SHP77 treated with DMSO at 0.1 percent for 48 hours (cell line): ENCODE data around the gene PTPRD.

Experiments
- DNase-seq: peaks from one replicate; lab custom pipeline; 2025; lab: John Stamatoyannopoulos, UW

Gene PTPRD

GRCh38 chr9:8494571-8494970, 2118.2 kb downstream of the PTPRD start:
- DNase-seq = no peak

- no peak for DNase-seq
These were observed 2120.1 kb downstream of the PTPRD start for GRCh38 chr9:8492679-8493078.

GRCh38 chr9:8492024-8492423, 2120.8 kb downstream of the PTPRD start:
- DNase-seq = no peak

- DNase-seq = no peak
These were observed 2121.2 kb downstream of the PTPRD start for GRCh38 chr9:8491563-8491962.

- no peak for DNase-seq
These were observed 2123.0 kb downstream of the PTPRD start for GRCh38 chr9:8489835-8490234.

GRCh38 chr9:8486095-8486494, 2126.7 kb downstream of the PTPRD start:
- no peak for DNase-seq

- DNase-seq = no peak
These were observed 2128.1 kb downstream of the PTPRD start for GRCh38 chr9:8484597-8485191.

GRCh38 chr9:8477450-8477849, 2135.4 kb downstream of the PTPRD start:
- no peak for DNase-seq

GRCh38 chr9:8474937-8475336, 2137.9 kb downstream of the PTPRD start:
- no peak for DNase-seq

- no peak for DNase-seq
These were observed 2139.4 kb downstream of the PTPRD start for GRCh38 chr9:8473244-8474020.

GRCh38 chr9:8468045-8468637, 2144.7 kb downstream of the PTPRD start:
- DNase-seq = no peak

GRCh38 chr9:8457816-8458215, 2155.0 kb downstream of the PTPRD start:
- DNase-seq = no peak

GRCh38 chr9:8457055-8457454, 2155.7 kb downstream of the PTPRD start:
- DNase-seq = no peak

GRCh38 chr9:8456344-8456743, 2156.5 kb downstream of the PTPRD start:
- no peak for DNase-seq

GRCh38 chr9:8450810-8451545, 2161.8 kb downstream of the PTPRD start:
- no peak for DNase-seq

GRCh38 chr9:8448226-8448625, 2164.6 kb downstream of the PTPRD start:
- DNase-seq = no peak

- DNase-seq = no peak
These were observed 2165.2 kb downstream of the PTPRD start for GRCh38 chr9:8447601-8448000.

GRCh38 chr9:8437876-8438275, 2174.9 kb downstream of the PTPRD start:
- DNase-seq = no peak

- DNase-seq = no peak
These were observed 2175.5 kb downstream of the PTPRD start for GRCh38 chr9:8437259-8437658.

GRCh38 chr9:8436786-8437185, 2176.0 kb downstream of the PTPRD start:
- no peak for DNase-seq

GRCh38 chr9:8434621-8435020, 2178.2 kb downstream of the PTPRD start:
- no peak for DNase-seq

- no peak for DNase-seq
These were observed 2180.6 kb downstream of the PTPRD start for GRCh38 chr9:8432224-8432623.

GRCh38 chr9:8431505-8431904, 2181.3 kb downstream of the PTPRD start:
- no peak for DNase-seq
